GM12878 (cell line): ENCODE measurements around the gene CERK. TPM values are rescaled to one million over a fixed set of nuclear protein-coding genes. Genes with fewer than 3 reads are reported as not detected.

ENCODE experiments used
- ATAC-seq: fragments of 200-7000 bp; cut with Tn5 transposase; 3 replicates; pipeline ENCODE4 v1.9.1; 2020; ENCODE audit warnings: mild to moderate bottlenecking, moderate library complexity
- BruUV-seq: library from RNA; stranded (reverse); fragments of 400-500 nt; replicated peaks from 2 replicates; lab custom pipeline; 2021; lab: Mats Ljungman, UMichigan
- CTCF ChIA-PET: fragments of 300-600 bp; sonication (Branson Sonifier 250); formaldehyde crosslinking; extraction: SDS; loops from one replicate; lab custom pipeline; 2021; ENCODE audit warnings: inconsistent platforms; lab: Yijun Ruan, JAX
- POLR2A ChIA-PET: fragments of 350-600 bp; formaldehyde crosslinking; extraction: SDS; loops from one replicate; lab custom pipeline; 2021; ENCODE audit warnings: inconsistent platforms; lab: Charles Lee
- RAD21 ChIA-PET: fragments of 300-600 bp; sonication (Branson Sonifier 250); formaldehyde crosslinking; loops from one replicate; lab custom pipeline; 2023; ENCODE audit warnings: antibody characterized with exemption; ENCODE audit not compliant: unreplicated experiment; lab: Charles Lee
- SMC1A ChIA-PET: fragments of 300-600 bp; sonication (Branson Sonifier 250); formaldehyde crosslinking; loops from one replicate; lab custom pipeline; 2023; ENCODE audit not compliant: unreplicated experiment, uncharacterized antibody; lab: Charles Lee
- DNase-seq: peaks from one replicate; pipeline ENCODE4 v3.0.0-alpha.2; 2011; ENCODE audit warnings: low read depth, low spot score
- FAIRE-seq: peaks from 3 replicates; lab custom pipeline; 2011; peaks lifted over from hg19 to GRCh38; lab: Jason Lieb, UNC
- H2AFZ ChIP-seq: 2 replicates; pipeline ENCODE4 v1.6.0; 2011; ENCODE audit warnings: low read depth, low read length, control low read depth; ENCODE audit not compliant: control insufficient read depth
- H3K27ac ChIP-seq: 2 replicates; pipeline ENCODE4 v1.5.1; 2011; ENCODE audit warnings: control low read depth; ENCODE audit not compliant: control insufficient read depth, insufficient read depth
- H3K27me3 ChIP-seq, 2 experiments: replicated peaks in 1 of 2; 2 replicates each; pipeline versions ENCODE4 v1.6.0 to v1.6.1; 2011; ENCODE audit warnings: low read length in 1 of 2; ENCODE audit not compliant: control insufficient read depth in 2 of 2, insufficient read depth in 2 of 2
- H3K36me3 ChIP-seq, 2 experiments: 2 replicates each; pipeline ENCODE4 v1.5.1; 2011; ENCODE audit warnings: low read length in 1 of 2; ENCODE audit not compliant: control insufficient read depth in 2 of 2, insufficient read depth in 2 of 2
- H3K4me1 ChIP-seq: 2 replicates; pipeline ENCODE4 v1.6.1; 2011; ENCODE audit warnings: mild to moderate bottlenecking, low read length, moderate library complexity, mixed read lengths; ENCODE audit not compliant: control insufficient read depth, insufficient read depth
- H3K4me2 ChIP-seq: 2 replicates; pipeline ENCODE4 v1.6.0; 2011; ENCODE audit warnings: control low read depth; ENCODE audit not compliant: control insufficient read depth, insufficient read depth
- H3K4me3 ChIP-seq: fragments of 200-600 bp; sonication (generic); 2 replicates; pipeline ENCODE4 v1.5.1; 2016
- H3K79me2 ChIP-seq: 2 replicates; pipeline ENCODE4 v1.6.0; 2011; ENCODE audit warnings: low read length; ENCODE audit not compliant: control insufficient read depth, insufficient read depth
- H3K9ac ChIP-seq: 2 replicates; pipeline ENCODE4 v1.8.0; 2011; ENCODE audit warnings: low read length, control low read depth, mixed read lengths; ENCODE audit not compliant: control insufficient read depth, insufficient read depth
- H3K9me3 ChIP-seq: replicated peaks from 3 replicates; pipeline ENCODE4 v1.5.1; 2011; ENCODE audit warnings: mild to moderate bottlenecking, low read length; ENCODE audit not compliant: control insufficient read depth, insufficient read depth
- H4K20me1 ChIP-seq: 2 replicates; pipeline ENCODE4 v1.6.0; 2011; ENCODE audit not compliant: control insufficient read depth, insufficient read depth
- FOS ChIP-seq: IDR thresholded peaks from 3 replicates; pipeline ENCODE4 v1.6.1; 2011; ENCODE audit warnings: borderline replicate concordance; ENCODE audit not compliant: insufficient read length; ENCODE audit errors: extremely low read depth
- MYB ChIP-seq: fragments of 150-350 bp; IDR thresholded peaks from 2 replicates; pipeline ENCODE4 v1.6.1; 2014; ENCODE audit warnings: mild to moderate bottlenecking, low read depth, low read length, borderline replicate concordance
- WGBS: methylation state at CpG from one replicate; pipeline ENCODE4 v1.1.6; 2016; ENCODE audit warnings: low lambda C conversion rate; ENCODE audit not compliant: insufficient replicate concordance, insufficient coverage; ENCODE audit errors: missing lambda C conversion rate; 5-methylcytosine and 5-hydroxymethylcytosine counted together
- in situ Hi-C: fragments of 300-500 bp; cut with MboI; formaldehyde crosslinking; loops from 9 replicates; pipeline ENCODE4 v1.14.3; 2018; ENCODE audit warnings: mixed read lengths
- intact Hi-C: fragments of 100-400 bp; cut with micrococcal nuclease; formaldehyde crosslinking; loops from one replicate; pipeline ENCODE4 v1.14.2; 2022; ENCODE audit not compliant: unreplicated experiment
- polyA plus RNA-seq, 11 experiments: library from polyadenylated mRNA; depleted of rRNA in 4 of 11; unstranded in 6 of 11; stranded (reverse) in 5 of 11; fragments of >200 nt; fragmentation: Nextera tagmentation in 4 of 11; fragmentation: Illumina TruSeq in 1 of 11; extraction: Ambion mirVana in 4 of 11; extraction: Trizol in 1 of 11; gene quantifications; 1 replicate in 1 of 11; 2 replicates in 10 of 11; pipeline versions ENCODE4 v1.2.1 to v1.2.3, GENCODE V29; 2011 to 2016; ENCODE audit warnings: inconsistent platforms in 2 of 11, missing spikeins in 2 of 11, low read depth in 1 of 11
- total RNA-seq, 4 experiments: library from RNA; depleted of rRNA in 3 of 4; stranded (reverse); fragments of >200 nt in 3 of 4; fragmentation: Illumina TruSeq in 1 of 4; extraction: Trizol in 1 of 4; gene quantifications; 2 replicates each; pipeline versions ENCODE4 v1.2.1 to v1.2.3, GENCODE V29; 2013 to 2021

CERK gene
- total and polyA plus RNA-seq, 10 of the 15 experiments (the other 5 are each of a cell fraction or from before 2014, with no cell fraction given) = 4.0 to 41.1 (median 30.2) TPM

DNA sequence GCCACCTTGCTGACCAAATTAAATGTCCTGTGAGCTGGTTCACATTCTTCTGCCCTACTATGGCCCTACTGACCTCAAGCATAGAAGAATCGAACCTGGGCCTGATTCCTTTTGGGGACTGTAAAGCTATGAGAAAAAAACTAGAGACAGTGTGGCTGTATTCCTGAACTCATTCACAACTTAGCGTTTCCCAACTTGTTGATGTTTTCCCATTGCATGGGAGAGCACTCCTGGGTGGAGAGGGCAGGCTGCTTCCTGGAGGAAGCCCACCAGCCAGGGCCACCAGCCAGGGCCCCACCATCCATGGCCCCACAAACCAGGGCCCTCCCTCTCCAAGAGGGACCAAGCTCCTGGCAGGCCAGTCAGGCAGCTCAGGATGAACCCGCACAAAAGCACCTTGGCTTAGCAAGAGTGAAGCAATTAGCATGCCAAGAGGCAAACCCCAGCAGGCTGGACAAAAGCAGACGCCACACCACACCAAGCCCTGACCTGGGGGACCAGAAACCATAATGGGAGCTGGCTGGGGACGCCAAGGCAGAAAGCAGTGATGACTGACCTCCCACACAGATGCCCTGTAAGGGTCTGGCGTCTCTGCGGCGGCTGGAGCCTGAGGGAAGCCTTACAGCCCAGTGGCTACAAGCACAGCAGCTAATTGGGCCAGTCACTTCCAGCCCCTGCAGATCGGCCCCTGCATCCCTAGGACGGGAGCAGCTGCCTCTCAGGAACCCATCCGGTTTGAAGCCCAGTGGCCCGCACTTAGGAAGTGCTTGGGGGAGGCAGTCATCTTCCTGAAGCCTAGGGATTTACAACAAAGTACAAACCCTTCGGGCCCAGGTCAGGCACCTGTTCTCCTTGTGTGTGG is 2.1 kb downstream of the CERK start:
- H4K20me1 ChIP-seq = peaks cover 3% of the 10 kb centered on the region; the same call in 1 of the 2 replicates
- BruUV-seq = TSS peak; percentile 51
- POLR2A ChIA-PET = interaction anchor here (0.6 to 1.6 kb wide), 2 partner anchors 38 to 177 kb away, joined by 3 to 6 read pairs; no protein-coding TSS in a partner anchor

More for the DNA sequence above, 2.1 kb downstream of the CERK start:
- H2AFZ ChIP-seq = no peak overlapping the region
- peaks cover 45% of the 10 kb centered on the region for H3K79me2 ChIP-seq
- H3K27me3 ChIP-seq = no peaks in the 10 kb centered on the region
- ChIA-PET SMC1A (interaction anchor here (1.0 to 2.2 kb wide), 4 partner anchors 40 to 173 kb away, joined by 3 to 6 read pairs (median 3); no protein-coding TSS in a partner anchor), CTCF (interaction anchor here (0.6 to 1.7 kb wide), 7 partner anchors 21 to 173 kb away, joined by 3 to 8 read pairs (median 4); no protein-coding TSS in a partner anchor)
- intact Hi-C loops = loop anchor here (5.0 kb wide), 2 partner anchors 149 to 174 kb away; no protein-coding TSS in a partner anchor
- H3K4me1 ChIP-seq = peaks cover 30% of the 10 kb centered on the region
- no peak for ATAC-seq
- no peak for DNase-seq
- peak overlapping the region; percentile 75; the same call in 1 of the 2 replicates for H3K9ac ChIP-seq
- FAIRE-seq = no peak
- H3K9me3 ChIP-seq = no peaks in the 10 kb centered on the region
- TF ChIP-seq MYB = no peak
- no peak for TF ChIP-seq FOS
- TF ChIP-seq, all 136 proteins: peak for 0
- WGBS = 62% methylated on average over 13 of the region's 13 CpGs
- Histone ChIP-seq H3K36me3 (peaks cover 0 to 7% of the 10 kb centered on the region in 2 experiments; a peak in 2 of 4 replicates), H3K4me3 (peak overlapping the region; percentile 96), H3K4me2 (peak overlapping the region; percentile 67), H3K27ac (peak overlapping the region; percentile 69)
- in situ Hi-C loops = no loop called here
- RAD21 ChIA-PET = interaction anchor here (1.2 to 2.5 kb wide), 5 partner anchors 22 to 172 kb away, joined by 3 to 13 read pairs (median 5); partner anchors contain the start of gene TBC1D22A
